ENCODE results near the gene IRAK2. TPM values are rescaled to one million over a fixed set of nuclear protein-coding genes. Genes with fewer than 3 reads are reported as not detected.
A peak's percentile ranks its signal among the peaks of the same experiment; 100 is the strongest.

Gene IRAK2
- total and polyA plus RNA-seq, 2 of the 8 experiments (the other 6 are each of a cell fraction or from before 2014, with no cell fraction given): 1.5 TPM

DNA sequence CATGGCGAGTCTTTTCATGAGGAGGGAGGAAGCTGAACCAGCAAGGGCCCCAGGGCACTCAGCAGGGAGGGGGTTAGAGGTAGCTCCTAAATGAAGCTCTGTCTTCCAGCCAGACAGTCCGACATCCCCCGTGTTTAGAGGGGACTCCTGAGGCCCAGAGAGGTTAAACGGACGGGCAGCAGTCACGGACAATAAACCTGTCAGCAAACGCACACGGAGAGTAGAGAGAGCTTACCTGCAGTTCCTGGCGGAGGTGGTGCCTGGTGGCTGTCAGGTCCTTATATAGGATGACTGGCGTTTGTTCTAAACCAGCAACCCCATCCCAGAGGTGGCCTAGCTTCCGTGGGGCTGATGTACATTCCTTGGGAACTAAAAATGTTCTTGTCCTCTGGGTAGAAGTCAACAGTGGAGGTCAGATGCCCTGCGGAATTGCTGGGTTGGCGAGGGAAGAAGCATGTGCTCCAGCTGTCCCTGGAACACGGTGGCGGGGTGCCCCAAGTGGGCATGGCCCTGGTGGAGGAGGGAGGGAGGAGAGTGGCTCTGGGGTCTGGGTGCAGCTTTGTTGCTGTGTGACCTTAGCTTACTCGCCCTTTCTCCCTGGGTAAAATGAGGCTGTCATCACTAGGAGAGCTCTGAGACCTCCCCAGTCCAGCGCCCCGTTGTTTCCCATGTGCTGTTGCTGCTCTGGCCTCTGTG, 125.9 kb downstream of the IRAK2 start:
- Histone ChIP-seq H3K36me3 (ENCODE audit: control insufficient read depth in 2 of 4, insufficient read depth in 4 of 4, low read length in 3 of 4) (peaks cover 0 to 4% (median 2%) of the 10 kb centered on the region in 4 experiments; a peak in 5 of 8 replicates), H3K9ac (replicated peaks in 1 of 4; ENCODE audit: extremely low read depth in 1 of 4, low read depth in 3 of 4, low read length in 3 of 4) (0 out of 7 replicates have a peak overlapping the region, but pooled peaks of 1 of the 4 experiments have one; percentile 18), H2BK20ac (ENCODE audit: low read length) (no peak overlapping the region), H3K23me2 (ENCODE audit: low read depth, low read length) (no peaks in the 10 kb centered on the region), H2AK5ac (ENCODE audit: low read depth, low read length) (no peak overlapping the region), H2BK5ac (ENCODE audit: low read depth, low read length) (no peak overlapping the region; the same call in 1 of the 2 replicates), H3K18ac (ENCODE audit: extremely low read depth, low read length) (no peak overlapping the region), H3K56ac (replicated peaks; ENCODE audit: insufficient read length, low read depth, low read length) (no peak overlapping the region), H4K5ac (ENCODE audit: insufficient read length, low read depth, low read length) (no peak overlapping the region), H2BK120ac (replicated peaks; ENCODE audit: low read depth, low read length) (no peak overlapping the region), H3K4me2 (ENCODE audit: insufficient read depth in 1 of 2, low read depth in 2 of 2, low read length in 2 of 2) (no peak overlapping the region), H3K14ac (ENCODE audit: insufficient read length) (no peak overlapping the region), H2BK12ac (ENCODE audit: low read depth, low read length) (no peak overlapping the region), H2BK15ac (ENCODE audit: low read length) (no peak overlapping the region), H3K4ac (replicated peaks; ENCODE audit: insufficient read length, low read depth, low read length) (no peak overlapping the region), H2AFZ (ENCODE audit: low read length) (no peak overlapping the region), H3K79me1 (ENCODE audit: low read depth, low read length) (no peaks in the 10 kb centered on the region; the same call in 1 of the 2 replicates), H3K4me1 (replicated peaks in 1 of 4; ENCODE audit: control insufficient read depth in 3 of 4, insufficient read depth in 4 of 4, low read length in 3 of 4) (peaks cover 0 to 7% (median 4%) of the 10 kb centered on the region in 4 experiments; a peak in 6 of 7 replicates), H4K8ac (ENCODE audit: extremely low read depth, insufficient read depth, low read length) (no peak overlapping the region), H4K20me1 (replicated peaks in 1 of 2; ENCODE audit: control insufficient read depth in 1 of 2, insufficient read depth in 2 of 2, low read length in 2 of 2) (peaks cover 0 to 2% of the 10 kb centered on the region in 2 experiments), H3K9me3 (ENCODE audit: insufficient read depth in 2 of 2, low read depth in 1 of 2, low read length in 1 of 2) (no peaks in the 10 kb centered on the region), H3K27me3 (replicated peaks in 1 of 4; ENCODE audit: control insufficient read depth in 3 of 4, extremely low read depth in 1 of 4, insufficient read depth in 3 of 4, low read length in 3 of 4) (no peaks in the 10 kb centered on the region), H3K4me3 (ENCODE audit: extremely low read depth in 1 of 4, insufficient read depth in 2 of 4, low read depth in 3 of 4, low read length in 4 of 4) (no peak overlapping the region), H3K23ac (ENCODE audit: insufficient read length) (no peak overlapping the region), H3K79me2 (ENCODE audit: control insufficient read depth in 1 of 2, insufficient read depth in 2 of 2, low read length in 2 of 2) (no peaks in the 10 kb centered on the region), H4K91ac (replicated peaks; ENCODE audit: insufficient read length, low read length) (no peak overlapping the region), H3K27ac (ENCODE audit: low read depth, low read length) (no peak overlapping the region)
- no peak for DNase-seq (ENCODE audit: low read depth in 1 of 2, low spot score in 2 of 2)
- FAIRE-seq: no peak
- CTCF ChIA-PET (ENCODE audit: partially characterized antibody): interaction anchor here (0.8 to 1.9 kb wide), 10 partner anchors 9 to 180 kb away, joined by 3 to 9 read pairs (median 6); no protein-coding TSS in a partner anchor
- WGBS, 2 experiments (ENCODE audit: extremely low coverage in 1 of 2, insufficient coverage in 1 of 2, insufficient read length in 1 of 2, insufficient replicate concordance in 2 of 2, low coverage in 1 of 2, low lambda C conversion rate in 2 of 2, missing lambda C conversion rate in 1 of 2): 88% methylated on average over 17 of the region's 18 CpGs; no CpG with 5 or more reads in 1 of the 2 experiments
- POLR2A ChIA-PET (ENCODE audit: partially characterized antibody): interaction anchor here (0.6 to 2.4 kb wide), 11 partner anchors 9 to 510 kb away, joined by 3 to 11 read pairs (median 4); partner anchors contain the start of genes SEC13 and VHL
- TF ChIP-seq ASH2L (IDR thresholded peaks at IDR 0.05; ENCODE audit: low read length): no peak
- no peak for TF ChIP-seq SUZ12 (IDR thresholded peaks at IDR 0.05; ENCODE audit: low read length)
- TF ChIP-seq, protein P1, sequence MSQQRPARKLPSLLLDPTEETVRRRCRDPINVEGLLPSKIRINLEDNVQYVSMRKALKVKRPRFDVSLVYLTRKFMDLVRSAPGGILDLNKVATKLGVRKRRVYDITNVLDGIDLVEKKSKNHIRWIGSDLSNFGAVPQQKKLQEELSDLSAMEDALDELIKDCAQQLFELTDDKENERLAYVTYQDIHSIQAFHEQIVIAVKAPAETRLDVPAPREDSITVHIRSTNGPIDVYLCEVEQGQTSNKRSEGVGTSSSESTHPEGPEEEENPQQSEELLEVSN (IDR thresholded peaks at IDR 0.05): no peak
- no peak for TF ChIP-seq EP300 (IDR thresholded peaks at IDR 0.05; ENCODE audit: borderline replicate concordance in 1 of 2, low read depth in 2 of 2, low read length in 2 of 2)
- TF ChIP-seq HDAC6 (IDR thresholded peaks at IDR 0.05; ENCODE audit: low read depth, low read length): no peak
- TF ChIP-seq HDAC2 (IDR thresholded peaks at IDR 0.05; ENCODE audit: borderline replicate concordance in 1 of 2, low read depth in 2 of 2, low read length in 2 of 2): no peak
- TF ChIP-seq SAP30 (IDR thresholded peaks at IDR 0.05; ENCODE audit: insufficient read depth, insufficient replicate concordance, low read length): no peak
- TF ChIP-seq SP2 (IDR thresholded peaks at IDR 0.05; ENCODE audit: low read length): no peak
- no peak for TF ChIP-seq JUN (IDR thresholded peaks at IDR 0.05; ENCODE audit: low read depth, low read length)
- TF ChIP-seq TEAD4 (IDR thresholded peaks at IDR 0.05; ENCODE audit: low read depth, low read length): no peak
- TF ChIP-seq NANOG (IDR thresholded peaks at IDR 0.05; ENCODE audit: insufficient read depth, low read depth, low read length, poor library complexity, severe bottlenecking): no peak

Data from H1 (cell line).